ENCODE measurements around the gene PYY.
"Not testable (repeated sequence)": the region's sequence is repeated elsewhere in the genome, so short reads cannot be mapped to it uniquely, and the experiment has no call there.

GRCh38 chr17:43971436-43971835, 17.7 kb upstream of the PYY start:
- TF ChIP-seq CTCF (conservative IDR thresholded peaks at IDR 0.05); ZFX (IDR thresholded peaks at IDR 0.05): not testable (repeated sequence)
